ENCODE data around the gene ETS1.

Gene ETS1

GRCh38 chr11:128492903-128493569 lies 94.3 kb downstream of the ETS1 start:
- peak; percentile 45 for DNase-seq (ENCODE audit: low read depth)
- H3K4me3 ChIP-seq (ENCODE audit: low read depth, low read length), result no peak overlapping the region
- TF ChIP-seq POLR2A (IDR thresholded peaks at IDR 0.05; ENCODE audit: extremely low read depth, insufficient read length), result no peak
- TF ChIP-seq MAX (IDR thresholded peaks at IDR 0.05; ENCODE audit: low read depth, low read length), result no peak
- no peak for TF ChIP-seq MYC (IDR thresholded peaks at IDR 0.05; ENCODE audit: low read depth, low read length)
- no peak for TF ChIP-seq CTCF (IDR thresholded peaks at IDR 0.05; ENCODE audit: low read depth, low read length)

GRCh38 chr11:128492461-128492860 lies 94.9 kb downstream of the ETS1 start:
- no peak overlapping the region for H3K4me3 ChIP-seq (ENCODE audit: low read depth, low read length)
- TF ChIP-seq MAX (IDR thresholded peaks at IDR 0.05; ENCODE audit: low read depth, low read length), result peak; percentile 74
- no peak for TF ChIP-seq CTCF (IDR thresholded peaks at IDR 0.05; ENCODE audit: low read depth, low read length)
- TF ChIP-seq MYC (IDR thresholded peaks at IDR 0.05; ENCODE audit: low read depth, low read length), result peak; percentile 78
- peak; percentile 68 for DNase-seq (ENCODE audit: low read depth)

- peak; percentile 48 for DNase-seq (ENCODE audit: low read depth)
- no peak for TF ChIP-seq MAX (IDR thresholded peaks at IDR 0.05; ENCODE audit: low read depth, low read length)
- TF ChIP-seq MYC (IDR thresholded peaks at IDR 0.05; ENCODE audit: low read depth, low read length), result no peak
- TF ChIP-seq CTCF (IDR thresholded peaks at IDR 0.05; ENCODE audit: low read depth, low read length), result no peak
- TF ChIP-seq POLR2A (IDR thresholded peaks at IDR 0.05; ENCODE audit: extremely low read depth, insufficient read length), result no peak
- H3K4me3 ChIP-seq (ENCODE audit: low read depth, low read length), result no peak overlapping the region
Measured at GRCh38 chr11:128491195-128491936, 96.0 kb downstream of the ETS1 start.

- DNase-seq (ENCODE audit: low read depth), result no peak
- TF ChIP-seq MYC (IDR thresholded peaks at IDR 0.05; ENCODE audit: low read depth, low read length) (no peak), MAX (IDR thresholded peaks at IDR 0.05; ENCODE audit: low read depth, low read length) (no peak), CTCF (IDR thresholded peaks at IDR 0.05; ENCODE audit: low read depth, low read length) (no peak), POLR2A (IDR thresholded peaks at IDR 0.05; ENCODE audit: extremely low read depth, insufficient read length) (no peak)
- H3K4me3 ChIP-seq (ENCODE audit: low read depth, low read length), result no peak overlapping the region
Measured at GRCh38 chr11:128490092-128490491, 97.3 kb downstream of the ETS1 start.

GRCh38 chr11:128488471-128488870 lies 98.9 kb downstream of the ETS1 start:
- DNase-seq (ENCODE audit: low read depth), result peak; percentile 96
- TF ChIP-seq CTCF (IDR thresholded peaks at IDR 0.05; ENCODE audit: low read depth, low read length) (no peak), MAX (IDR thresholded peaks at IDR 0.05; ENCODE audit: low read depth, low read length) (peak; percentile 58), MYC (IDR thresholded peaks at IDR 0.05; ENCODE audit: low read depth, low read length) (peak; percentile 63)
- peak overlapping the region; percentile 36 for H3K4me3 ChIP-seq (ENCODE audit: low read depth, low read length)
